ENCODE results near the gene TBC1D22A.

The TBC1D22A gene

DNA sequence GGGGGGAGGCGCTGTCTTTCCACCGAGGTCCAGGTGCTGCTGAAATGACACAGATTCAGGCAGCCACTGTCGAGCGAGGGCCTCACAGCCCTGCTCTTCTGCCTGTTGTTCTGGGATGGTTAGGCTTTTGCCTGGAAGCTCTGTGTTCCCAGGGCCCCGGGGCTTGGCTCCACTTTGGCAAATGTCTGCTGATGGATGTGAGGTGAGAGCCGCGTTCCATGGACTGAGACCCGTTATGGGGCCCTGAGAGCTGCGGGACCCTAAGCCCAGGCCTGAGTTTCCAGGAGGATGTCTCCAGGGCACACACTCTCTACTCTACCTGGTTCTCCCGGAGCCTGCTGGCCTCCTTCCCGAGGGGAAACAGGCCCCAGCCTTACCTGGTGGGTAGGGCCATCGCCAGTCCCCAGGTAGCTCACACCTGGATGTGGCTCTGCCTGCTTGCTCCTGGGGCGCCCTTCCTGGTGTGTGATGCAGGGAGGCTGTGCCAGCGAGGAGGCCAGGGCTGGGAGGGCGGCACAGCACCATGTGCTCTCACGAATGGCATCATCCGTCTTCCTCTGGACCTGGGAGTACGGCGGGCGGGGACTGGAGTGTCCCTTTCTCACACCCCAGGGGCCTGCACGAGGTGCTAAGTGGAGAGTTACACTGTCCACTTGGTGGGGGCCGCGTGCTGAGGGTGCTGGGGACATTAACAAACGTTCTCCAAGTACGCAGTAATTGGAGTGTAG is 435.5 kb downstream of the TBC1D22A start:
- peak; percentile 44 for DNase-seq

DNA sequence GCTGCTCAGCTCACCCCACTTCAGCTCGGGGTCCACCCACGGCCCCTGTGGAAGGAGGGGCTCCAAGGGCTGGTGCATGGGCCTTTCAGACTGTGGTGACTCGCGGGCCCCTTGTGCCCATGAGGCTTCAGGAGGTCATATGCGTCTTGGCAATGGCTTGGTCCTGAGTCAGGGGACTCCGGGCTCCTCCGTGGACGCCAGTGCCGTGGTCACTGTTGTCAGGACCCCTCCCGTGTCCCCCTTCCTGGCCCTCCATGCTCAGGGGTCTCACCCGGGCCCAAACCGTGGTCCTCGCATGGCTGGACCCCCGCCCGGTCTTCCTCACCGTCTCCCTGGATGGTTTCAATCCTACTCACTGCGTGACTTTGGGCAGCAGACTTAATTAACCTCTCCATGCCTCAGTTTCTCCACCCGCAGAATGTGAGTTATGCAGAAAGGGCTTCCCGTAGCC is 436.4 kb downstream of the TBC1D22A start:
- peak; percentile 49 for DNase-seq

DNA sequence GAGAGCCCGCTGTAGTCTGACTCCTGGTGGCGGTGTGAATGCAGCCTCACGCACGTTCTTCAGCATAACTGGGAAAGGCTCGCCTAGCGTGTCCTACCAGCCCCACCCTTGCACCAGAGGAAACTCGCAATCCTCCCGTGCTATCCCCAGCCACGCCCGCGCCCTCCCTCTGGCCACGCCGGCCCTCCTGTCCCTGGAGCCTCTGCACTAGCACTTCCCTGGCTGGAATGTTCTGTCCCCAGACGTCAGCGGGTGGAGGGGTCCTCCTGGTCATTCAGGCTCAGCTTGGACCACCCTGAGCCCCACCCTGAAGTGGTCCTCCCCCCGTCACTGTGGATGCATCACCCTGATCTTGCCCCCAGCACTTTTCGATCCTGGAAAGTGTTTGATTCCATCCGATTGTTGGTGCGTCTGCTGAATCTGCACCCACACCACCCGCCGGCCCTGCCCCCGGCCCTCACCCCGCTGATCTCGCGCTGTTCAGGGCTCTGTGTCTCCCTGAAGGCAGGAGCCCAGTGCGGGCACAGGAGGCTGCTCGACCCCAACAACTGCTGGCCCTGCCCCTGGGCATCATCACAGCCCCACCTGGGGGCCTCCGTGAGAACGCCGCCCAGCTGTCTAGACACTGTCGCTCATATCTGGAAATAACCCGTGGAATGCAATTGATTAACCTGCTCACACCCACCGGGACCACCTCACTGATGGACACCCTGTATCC is 437.0 kb downstream of the TBC1D22A start:
- DNase-seq, result peak; percentile 38

DNA sequence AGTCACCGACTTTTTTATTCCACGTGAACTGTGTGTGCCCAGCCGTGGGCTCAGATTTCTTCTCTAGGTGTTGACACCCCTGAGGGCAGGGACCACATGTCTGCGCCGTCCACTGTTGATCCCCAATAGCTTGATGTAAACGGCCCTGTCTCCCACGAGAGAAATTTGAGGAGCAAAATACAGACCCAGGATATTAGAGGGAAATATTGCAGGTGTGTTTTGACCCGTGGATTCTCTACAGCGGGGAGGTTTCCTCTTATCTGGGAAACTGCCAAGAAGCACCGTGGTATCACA is 437.5 kb downstream of the TBC1D22A start:
- DNase-seq, result no peak

DNA sequence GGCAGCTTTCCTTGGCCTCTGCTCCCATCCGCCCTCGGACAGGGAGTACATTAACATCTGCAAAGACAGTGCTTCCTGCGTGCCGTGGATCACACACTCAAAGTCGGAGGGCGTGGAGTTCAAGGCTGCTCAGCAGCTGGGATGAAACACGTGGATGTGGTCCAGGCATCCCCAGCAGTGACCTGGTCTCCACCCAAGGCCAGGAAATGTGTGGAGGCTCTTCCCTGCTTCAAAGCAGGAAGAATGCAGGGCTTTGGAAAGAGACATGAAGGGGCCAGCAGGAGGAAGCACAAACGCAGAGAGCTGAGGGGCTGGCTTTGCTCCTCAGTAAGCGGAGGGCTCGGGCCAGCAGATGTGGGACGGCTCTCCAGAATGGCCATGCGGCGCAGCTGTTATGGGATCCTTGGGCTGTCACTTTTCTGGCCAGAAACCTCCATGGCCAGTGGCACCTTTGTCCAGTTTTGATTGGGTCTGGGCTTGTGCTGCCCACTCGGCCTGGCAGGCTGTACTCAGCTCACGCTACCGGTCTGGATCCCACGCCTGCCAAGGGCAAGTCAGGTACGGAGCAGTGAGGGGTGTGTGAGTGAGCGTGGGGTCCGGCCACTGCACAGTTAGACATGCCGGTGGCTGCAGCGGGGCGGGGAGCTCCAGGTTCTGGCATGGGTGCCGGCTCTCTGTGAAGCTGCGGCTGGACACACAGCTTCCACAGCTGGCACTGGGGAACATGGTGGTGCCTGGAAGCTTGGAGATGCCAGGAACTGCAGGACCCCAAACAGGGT is 438.0 kb downstream of the TBC1D22A start:
- DNase-seq, result peak; percentile 43

DNA sequence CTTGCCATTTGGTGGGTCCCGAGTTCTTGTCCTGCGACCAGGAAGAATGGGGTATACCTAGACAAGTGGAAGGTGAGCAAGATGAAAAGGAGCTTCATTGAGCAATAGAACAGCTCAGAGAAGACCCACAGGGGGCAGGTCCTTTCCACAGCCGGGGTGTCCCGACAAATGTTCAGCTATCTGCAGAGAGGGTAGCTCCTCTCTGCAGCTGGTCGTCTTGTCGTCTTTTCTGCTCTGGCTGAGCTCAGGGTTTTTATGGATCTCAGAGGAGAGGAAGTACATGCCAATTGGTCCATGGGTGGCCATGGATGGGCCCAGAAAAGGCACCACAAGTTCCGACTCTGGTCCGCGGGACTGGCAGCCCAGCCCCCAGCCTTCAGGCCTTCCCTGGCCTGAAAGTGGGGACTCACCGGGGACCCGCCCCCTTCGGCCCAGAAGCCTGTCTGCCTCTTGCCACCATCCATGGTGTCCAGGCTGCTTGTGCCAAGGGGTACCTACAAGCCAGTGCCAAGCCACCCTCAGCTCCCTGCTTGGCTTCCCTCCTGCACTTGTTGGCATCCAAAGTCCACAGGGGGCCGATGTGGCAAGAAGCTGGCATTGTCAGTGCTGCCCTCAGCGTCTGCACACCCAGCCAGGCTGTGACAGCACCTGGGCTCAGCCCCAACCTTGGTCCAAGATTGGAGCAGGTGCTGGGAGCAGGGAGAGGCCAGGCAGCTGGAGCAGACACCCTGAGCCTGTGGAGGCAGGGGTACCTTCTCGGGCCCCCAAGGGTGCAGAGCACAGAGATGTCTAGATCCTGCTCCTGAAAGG is 438.9 kb downstream of the TBC1D22A start:
- DNase-seq, result peak; percentile 51

DNA sequence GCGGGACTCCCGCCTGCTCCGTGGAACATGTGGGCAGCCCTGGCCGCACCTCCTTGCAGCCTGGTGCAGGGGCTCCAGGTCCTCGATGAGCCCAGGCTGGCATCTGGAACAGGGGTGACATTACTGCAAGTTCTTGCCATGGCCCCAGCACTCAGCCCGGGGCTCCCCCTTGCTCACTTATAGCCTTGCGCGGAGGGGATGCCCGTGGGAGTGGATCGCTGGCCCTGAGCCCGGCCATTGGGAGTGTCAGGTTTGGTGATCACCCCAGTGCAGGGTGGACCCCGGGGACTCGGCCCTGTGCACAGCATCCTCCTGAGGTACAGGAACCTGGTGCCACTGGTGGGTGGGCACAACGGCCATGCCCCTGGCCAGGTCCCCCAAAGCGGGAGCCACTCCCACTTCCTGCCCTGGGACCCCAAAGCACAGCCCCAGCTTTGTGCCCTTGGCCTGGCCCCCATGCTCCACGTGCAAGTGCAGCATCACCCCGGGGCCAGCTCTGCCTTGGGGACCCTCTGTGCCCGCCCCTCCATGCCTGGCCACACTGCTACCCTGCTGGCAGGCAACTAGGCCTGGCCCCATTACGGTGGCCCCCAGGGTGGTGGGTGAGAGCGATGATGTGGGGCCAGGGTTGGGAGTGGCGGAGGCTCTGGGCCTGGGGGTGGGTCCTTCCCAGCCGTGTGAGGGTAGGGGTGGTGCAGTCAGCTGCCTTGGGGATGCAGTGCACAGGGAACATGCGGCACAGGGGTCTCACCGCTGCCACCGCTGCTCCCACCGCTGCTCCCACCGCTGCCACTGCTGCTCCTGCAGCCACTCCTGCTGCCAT is 439.8 kb downstream of the TBC1D22A start:
- DNase-seq, result peak; percentile 26

DNA sequence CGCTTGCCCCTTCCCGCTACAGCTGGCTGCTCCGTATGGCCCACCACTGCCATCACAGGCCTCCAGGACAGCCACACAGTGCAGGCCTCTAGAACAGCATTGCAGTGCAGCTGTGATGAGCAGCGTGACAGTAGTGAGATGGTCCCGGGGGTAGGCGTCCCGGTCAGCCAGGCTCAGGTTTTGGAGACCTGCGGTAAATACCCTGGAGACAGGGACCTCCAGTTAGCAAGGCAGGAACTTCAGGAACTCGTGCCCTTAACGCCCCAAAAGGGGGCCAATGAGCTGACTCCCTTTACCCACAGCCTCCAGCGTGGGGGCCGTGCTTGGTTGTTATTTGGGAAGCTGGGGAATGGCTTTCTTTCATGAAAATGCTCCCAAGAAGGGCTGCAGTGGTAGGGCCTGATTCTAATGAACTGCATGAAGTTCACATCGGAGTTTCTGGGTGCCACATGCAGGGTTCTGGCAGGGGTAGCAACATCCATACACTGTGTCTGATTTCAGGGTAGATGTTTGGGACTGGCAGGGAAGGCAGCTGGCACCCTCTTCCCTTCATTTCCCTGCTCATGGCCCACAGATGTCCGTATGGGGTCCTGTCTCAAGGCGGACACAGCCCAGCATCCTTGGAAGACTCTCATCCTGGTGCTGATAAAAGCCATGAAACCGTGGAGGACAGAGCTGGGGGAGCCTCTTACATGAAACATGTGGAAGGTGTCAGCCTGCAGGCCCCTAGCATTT is 440.5 kb downstream of the TBC1D22A start:
- DNase-seq, result peak; percentile 37

DNA sequence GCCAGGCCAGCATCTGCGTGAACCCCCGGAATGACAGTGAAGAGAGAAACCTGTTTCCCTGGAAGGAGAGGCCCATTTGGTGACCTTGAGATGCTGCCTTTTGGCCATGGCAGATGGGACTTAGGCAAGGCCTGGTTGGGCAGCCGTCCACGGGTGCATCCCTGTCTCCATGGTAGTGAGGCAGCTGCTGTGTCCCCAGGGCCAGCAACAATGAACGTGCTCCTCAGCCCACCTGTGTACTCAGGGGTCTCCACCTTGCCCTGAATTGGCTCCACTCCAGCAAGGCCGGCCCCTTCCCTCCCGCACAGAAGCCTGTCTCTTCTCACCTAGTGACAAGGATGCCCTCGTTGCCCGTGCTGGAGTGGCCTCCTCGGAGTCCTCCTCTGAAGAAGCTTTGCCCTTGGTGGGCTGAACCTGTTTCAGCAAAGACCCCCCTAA is 441.1 kb downstream of the TBC1D22A start:
- peak; percentile 49 for DNase-seq

DNA sequence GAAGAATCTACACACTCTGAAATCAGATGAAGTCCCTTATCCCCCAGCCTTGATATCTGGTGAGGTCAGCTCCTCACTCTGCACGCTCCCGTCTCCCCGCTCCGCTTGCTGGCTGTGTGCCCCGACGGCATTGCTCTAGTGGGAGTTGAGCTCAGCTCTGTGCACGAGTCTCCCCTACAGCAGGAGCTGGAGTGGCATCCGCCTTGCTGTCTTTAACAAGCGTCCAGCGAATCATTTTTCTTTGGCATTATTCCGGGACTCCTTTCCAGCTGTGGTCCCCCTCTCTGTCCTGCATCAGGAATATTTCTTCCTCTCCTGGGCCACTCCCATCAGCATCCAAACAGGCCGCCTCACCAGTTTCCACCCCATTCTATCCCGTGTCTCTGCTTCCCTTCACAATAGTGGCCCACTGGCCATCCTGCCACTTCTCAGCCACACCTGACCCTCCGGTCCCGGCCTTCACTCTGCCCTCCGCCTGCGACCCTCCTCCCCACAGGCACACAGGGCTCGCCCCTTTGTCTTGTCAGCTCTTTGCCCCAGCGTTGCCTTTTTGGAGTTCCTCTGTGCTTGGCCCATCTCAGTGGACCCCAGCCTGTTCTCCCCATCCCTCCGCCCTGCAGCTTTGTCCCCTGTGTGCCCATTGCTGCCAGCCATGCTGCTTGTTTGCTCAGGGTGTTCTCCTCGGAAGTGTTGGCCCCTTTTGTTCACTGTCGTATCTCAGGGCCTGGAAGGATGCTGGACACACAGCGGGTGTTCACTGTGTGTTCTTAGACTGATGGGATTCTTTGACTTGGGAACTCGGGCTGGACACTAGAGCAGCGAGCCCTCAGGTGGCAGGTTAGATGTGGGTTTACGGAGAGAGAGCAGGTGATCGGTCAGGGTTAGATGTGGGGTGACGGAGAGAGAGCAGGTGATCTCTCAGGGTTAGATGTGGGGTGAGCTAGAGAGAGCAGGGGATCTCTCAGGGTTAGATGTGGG is 441.8 kb downstream of the TBC1D22A start:
- peak; percentile 45 for DNase-seq

DNA sequence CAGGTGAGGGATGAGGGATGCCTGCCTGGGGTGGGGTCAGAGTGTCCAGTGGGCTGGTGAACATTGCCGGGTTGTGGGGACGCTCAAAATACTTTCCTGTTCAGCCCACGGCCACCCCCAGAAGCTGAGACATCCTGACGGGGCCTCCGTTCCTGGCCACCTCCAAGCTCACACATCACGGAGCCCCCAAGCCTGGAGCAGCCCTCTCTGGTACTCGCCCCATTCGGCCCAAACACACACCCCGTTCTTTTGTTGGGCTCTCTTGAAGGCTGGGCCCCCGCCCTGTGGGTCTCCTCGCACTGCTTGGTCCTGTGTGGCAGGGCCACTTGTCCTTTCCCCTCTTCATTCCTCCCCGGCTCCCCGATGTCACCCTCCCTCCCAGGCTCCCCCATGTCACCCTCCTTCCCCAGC is 442.6 kb downstream of the TBC1D22A start:
- DNase-seq, result peak; percentile 42

DNA sequence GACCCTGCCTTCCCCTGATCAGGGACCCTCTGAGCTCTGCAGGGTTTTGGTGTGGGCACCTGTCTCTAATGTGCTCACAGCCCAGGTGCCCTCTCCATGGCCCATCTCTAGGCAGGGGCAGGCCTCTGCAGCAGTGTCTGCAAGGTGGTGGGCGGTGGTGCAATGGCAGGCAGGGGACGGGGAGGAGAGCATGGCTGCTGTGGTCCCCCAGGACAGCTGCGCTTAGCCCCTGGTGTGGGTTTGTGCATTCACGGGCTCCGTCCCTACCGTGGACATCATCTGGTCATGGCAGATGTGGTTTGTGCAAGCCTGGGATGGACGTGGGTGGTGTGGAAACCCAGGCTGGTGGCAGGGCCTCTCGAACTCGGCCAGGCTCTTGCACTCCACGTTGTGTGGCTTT is 443.1 kb downstream of the TBC1D22A start:
- peak; percentile 47 for DNase-seq

DNA sequence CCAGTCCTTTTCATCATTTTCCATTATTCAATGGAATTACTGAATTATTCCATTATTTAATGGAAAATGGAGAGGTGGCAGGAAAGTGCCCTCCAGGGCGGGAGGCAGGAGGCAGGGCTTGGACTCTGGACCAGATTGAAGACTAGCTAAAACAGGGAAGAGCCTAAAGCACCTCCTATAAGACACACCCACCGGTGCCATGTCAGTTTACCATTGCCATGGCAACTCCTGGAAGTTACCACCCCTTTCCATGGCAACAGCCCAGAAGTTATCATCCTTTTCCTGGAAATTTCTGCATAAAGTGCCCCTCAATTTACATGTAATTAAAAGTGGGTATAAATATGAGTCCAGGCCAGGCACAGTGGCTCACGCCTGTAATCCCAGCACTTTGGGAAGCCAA is 443.7 kb downstream of the TBC1D22A start:
- no peak for DNase-seq

DNA sequence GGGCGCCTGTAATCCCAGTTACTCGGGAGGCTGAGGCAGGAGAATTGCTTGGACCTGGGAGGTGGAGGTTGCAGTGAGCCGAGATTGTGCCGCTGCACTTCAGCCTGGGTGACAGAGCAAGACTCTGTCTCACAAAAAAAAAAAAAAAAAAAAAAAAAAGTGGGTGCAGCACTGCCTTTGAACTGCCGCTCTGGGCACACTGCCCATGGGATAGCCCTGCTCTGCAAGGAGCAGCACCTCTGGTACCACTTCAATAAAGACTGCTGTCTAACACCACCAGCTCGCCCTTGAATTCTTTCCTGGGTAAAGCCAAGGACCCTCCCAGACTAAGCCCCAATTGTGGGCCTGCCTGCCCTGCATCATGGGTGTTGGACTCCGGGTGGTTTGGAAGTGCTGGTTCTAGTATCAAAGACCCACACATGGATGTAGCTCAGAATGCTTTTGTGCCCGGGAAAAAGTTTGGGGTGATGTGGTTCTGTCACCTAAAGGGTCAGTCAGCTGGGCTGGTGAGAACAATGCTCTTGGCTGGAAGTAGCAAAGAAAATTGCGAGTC is 444.3 kb downstream of the TBC1D22A start:
- DNase-seq, result peak; percentile 28

DNA sequence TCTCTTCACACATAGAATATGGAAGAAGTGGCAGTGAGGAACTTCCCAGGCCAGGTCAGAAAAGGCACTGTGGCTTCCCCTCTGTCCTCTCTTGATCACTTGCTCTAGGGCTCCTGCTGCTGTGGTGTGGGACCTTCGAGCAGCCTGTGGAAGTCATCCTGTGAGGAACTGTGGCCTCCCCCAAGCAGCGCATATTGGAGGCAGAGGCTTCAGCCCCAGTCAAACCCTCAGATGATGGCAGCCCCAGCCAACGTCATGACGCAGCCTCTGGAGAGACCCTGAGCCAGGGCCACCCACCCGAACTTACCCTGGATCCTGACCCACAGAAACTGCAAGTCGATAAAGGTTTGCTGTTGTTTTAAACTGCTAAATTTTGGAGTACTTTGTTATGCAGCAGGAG is 444.9 kb downstream of the TBC1D22A start:
- peak; percentile 40 for DNase-seq

DNA sequence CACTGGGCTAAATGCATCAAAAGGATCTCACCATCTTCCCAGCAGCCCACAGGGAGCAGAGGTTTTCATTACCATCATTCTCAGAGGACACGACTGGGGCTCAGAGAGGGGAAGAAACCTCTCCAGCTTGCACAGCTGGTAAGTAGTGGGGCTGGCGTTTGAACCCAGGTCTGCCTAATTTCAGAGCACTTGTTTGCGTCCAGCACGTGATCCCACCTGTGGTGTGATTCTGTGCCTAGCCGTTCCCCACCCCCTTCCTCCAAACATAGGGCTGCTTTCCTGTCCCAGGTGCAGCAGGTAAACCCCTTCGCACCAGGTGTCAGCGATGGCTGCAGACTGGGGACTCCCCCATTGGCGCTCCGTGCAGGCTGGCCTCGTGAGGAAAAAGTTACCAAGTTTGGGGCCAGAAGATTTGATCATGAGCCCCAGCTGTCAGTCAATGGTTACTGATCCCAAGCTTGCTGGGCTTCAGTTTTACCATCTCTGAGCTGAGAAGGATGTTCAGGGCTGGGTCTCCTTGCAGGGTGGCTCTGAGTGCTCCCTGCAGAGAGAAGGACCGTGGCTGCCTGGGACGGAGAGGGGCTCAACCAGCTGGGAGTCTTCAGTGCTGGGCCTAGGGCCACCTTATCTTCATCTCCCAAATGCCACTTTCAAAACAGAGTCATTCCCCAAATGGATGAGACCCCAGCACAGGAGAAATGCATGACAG is 445.6 kb downstream of the TBC1D22A start:
- peak; percentile 46 for DNase-seq

DNA sequence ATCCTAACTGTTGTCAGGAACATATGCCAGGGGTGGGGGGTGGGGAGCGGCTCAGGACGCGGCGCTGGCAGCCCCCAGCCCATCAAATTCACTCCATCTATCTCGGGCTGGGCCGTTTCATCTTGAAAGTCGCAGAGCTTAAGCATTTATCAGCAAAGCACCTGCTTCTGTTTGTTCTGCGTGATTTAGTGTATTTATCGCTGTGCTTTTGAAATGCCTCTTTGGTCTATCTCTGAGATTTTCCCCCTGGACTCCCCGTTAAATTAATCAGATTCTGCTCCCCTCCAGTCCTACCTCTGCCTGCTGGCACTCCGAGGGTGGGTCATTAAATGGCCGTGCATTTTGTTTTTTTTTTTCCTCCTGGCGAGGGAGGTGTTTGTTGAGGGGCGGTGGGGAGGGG is 446.2 kb downstream of the TBC1D22A start:
- no peak for DNase-seq

DNA sequence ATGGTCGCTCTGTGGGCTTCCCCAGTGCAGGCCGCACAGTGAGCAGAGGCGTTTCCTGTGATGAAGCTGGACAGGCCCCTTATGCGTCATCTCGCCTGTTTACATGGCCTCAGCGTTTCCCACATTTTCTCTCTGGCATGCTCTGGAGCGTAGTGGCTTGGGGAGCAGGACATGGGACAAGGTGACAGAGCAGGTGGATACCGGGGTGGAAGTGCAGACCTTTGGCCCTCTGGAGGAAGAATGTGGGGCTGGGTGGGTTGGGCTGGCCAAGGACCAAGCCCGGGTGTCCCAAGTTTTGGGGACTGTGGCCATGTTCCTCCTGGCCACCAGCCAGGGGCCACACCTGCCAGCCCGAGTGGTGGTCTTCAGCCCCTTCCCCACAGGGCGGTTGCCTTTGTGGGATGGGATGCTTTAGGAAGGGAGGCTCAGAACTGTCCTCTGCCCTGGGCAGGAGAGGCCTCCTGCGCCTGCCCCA is 446.6 kb downstream of the TBC1D22A start:
- DNase-seq, result no peak

DNA sequence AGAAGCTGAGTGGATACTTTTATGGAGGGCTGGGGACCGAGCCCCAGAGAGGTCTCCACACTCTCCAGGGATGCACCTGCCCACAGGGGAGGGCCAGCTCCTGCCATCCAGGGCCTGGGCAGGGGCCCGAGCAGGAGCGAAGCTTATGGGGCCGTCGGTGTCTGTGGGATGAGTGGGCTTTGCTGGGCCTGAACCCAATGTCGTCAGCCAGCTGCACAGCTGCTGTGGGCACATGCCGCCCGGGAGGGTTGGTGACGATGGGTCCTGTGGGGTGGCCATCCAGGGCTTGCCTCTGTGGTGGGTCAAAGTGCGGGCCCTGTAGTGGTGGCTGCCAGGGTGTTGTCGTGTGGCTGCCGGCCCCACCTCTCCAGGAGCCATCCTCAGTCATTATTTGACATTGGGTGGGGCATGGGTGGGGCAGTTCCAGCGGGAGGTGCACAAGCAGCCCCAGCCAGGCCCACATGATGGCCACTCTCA is 447.1 kb downstream of the TBC1D22A start:
- peak; percentile 40 for DNase-seq
